ENCODE results near the gene GPC4.

Gene GPC4

GRCh38 chrX:133415276-133416105, at the start of gene GPC4:
Gene GPC4, minus strand, starts transcription at chrX:133415489. Its CDS starts 524 bp downstream, at chrX:133414965.
- peak within 1 kb of the TSS; percentile 53 for H3K4me3 ChIP-seq (ENCODE audit: low read length)
- DNase-seq (ENCODE audit: low read depth) = no peak
- TF ChIP-seq, protein P1, sequence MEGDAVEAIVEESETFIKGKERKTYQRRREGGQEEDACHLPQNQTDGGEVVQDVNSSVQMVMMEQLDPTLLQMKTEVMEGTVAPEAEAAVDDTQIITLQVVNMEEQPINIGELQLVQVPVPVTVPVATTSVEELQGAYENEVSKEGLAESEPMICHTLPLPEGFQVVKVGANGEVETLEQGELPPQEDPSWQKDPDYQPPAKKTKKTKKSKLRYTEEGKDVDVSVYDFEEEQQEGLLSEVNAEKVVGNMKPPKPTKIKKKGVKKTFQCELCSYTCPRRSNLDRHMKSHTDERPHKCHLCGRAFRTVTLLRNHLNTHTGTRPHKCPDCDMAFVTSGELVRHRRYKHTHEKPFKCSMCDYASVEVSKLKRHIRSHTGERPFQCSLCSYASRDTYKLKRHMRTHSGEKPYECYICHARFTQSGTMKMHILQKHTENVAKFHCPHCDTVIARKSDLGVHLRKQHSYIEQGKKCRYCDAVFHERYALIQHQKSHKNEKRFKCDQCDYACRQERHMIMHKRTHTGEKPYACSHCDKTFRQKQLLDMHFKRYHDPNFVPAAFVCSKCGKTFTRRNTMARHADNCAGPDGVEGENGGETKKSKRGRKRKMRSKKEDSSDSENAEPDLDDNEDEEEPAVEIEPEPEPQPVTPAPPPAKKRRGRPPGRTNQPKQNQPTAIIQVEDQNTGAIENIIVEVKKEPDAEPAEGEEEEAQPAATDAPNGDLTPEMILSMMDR (conservative IDR thresholded peaks at IDR 0.05; ENCODE audit: low read depth, low read length) = no peak

- TF ChIP-seq, protein P1 (conservative IDR thresholded peaks at IDR 0.05; ENCODE audit: low read depth, low read length) = no peak
- no peak for DNase-seq (ENCODE audit: low read depth)
- no peak overlapping the region for H3K4me3 ChIP-seq (ENCODE audit: low read length)
Measured at GRCh38 chrX:133461231-133461630, 45.9 kb upstream of the GPC4 start.

DNA sequence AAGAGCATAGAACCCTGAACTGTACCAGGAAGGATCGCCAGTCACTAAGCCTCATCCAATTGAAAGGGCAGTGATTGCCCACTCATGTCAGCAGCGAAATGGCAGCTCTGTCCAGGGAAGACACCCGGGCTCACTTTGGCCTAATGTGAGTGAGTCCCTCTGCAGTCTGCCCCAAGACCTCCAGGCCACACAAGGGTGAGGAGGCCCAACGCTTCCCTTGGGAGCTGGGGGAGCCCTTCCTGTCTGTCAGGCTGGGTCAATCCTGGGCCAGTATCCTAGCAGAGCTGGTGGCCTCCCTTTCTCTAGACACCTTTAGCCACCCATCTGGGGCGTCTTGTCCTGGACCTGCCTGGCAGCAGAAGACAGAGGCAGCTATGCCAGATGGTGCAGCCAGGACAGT, 39.6 kb upstream of the GPC4 start:
- no peak overlapping the region for H3K4me3 ChIP-seq (ENCODE audit: low read length)
- DNase-seq (ENCODE audit: low read depth) = no peak
- TF ChIP-seq, protein P1 (conservative IDR thresholded peaks at IDR 0.05; ENCODE audit: low read depth, low read length) = no peak

DNA sequence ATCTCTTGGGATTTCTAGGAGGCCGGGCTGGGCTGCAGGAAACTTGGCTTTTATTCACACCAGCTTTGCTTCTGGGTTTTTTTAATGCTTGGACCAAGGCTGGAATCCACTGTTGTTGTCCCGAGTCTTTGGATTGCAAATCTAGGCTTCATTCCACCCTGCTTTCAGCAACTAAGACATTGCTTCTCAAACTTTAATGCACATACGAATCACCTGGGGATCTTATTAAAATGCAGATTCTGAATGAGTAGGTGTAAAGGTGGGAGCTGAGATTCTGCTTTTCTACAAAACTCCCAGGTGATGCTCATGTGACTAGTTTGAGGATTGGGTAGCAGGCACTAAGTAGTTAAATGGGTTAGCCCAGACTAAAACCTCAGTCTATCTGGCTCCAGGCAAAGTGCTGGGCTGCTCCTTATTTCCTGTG, 39.2 kb upstream of the GPC4 start:
- DNase-seq (ENCODE audit: low read depth) = no peak
- TF ChIP-seq, protein P1 (conservative IDR thresholded peaks at IDR 0.05; ENCODE audit: low read depth, low read length) = no peak
- H3K4me3 ChIP-seq (ENCODE audit: low read length) = no peak overlapping the region

DNA sequence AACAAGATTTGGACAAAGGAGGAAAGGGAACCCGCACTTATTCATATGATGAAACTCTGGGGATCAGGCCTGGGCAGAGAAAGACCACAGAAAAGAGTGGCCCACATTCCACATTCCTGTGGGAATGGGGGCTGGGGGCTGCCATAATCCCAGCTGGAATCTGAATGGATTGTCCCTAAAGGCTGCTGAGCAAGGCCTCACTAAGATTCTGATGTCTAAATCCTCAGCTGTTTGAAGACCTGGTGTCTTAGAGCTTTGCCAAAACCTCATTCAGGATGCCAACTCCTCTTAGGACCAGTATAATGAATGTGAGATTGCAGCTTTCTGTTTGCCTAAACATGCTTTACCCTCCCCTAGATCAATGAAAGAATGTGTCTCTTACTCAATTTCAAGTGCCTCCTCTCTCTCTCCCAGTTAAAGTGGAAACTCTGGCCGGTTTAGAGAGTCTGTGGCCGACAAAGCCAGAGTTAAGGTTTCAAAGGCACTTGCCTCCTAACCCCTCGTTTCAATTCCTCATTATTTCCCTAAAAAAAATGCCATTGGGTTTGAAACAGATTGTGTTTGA, 33.3 kb upstream of the GPC4 start:
- DNase-seq (ENCODE audit: low read depth) = peak; percentile 9
- TF ChIP-seq, protein P1 (conservative IDR thresholded peaks at IDR 0.05; ENCODE audit: low read depth, low read length) = no peak
- no peak overlapping the region for H3K4me3 ChIP-seq (ENCODE audit: low read length)

DNA sequence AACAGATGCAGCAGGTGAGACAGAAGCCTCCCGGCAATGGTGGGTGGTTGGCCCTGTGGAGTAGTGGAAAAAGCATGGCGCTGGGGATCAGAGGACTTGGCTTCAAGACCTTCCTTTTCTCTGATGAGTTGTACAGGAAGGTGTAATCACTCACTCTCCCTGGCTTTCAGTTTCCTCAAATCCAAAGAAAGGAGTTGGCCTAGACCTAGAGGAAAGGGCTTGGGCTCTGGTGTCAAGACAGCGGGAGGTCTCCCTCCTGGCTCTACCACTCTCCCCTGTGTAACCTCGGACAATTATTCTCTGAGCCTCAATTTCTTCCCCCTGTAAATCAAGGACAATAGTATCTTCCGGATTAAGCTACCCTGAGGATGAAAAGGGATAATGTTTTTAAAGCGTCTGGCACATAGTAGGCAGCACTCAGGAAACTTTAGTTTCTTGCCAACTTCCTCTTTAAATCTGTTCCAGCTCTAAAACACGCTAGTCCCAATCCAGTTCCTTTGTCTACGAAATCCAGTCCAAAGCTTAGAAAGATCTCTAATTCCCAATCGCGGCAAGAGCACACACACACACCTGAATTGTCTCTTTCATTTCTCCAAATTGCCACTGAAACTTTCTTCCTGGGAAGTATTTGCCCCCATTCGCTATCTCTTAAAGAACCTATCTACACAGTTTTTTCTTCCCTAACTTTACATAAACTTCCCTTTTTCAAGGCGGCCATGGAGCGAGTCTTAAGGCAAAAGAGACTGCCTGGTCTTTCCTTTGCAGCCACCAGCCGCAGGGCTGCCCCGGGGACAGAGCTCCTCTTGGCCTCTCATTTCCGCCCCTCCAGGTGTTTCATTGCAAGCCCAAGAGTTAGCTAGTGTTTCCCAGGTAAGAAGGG, 29.9 kb upstream of the GPC4 start:
- DNase-seq (ENCODE audit: low read depth) = no peak
- TF ChIP-seq, protein P1 (conservative IDR thresholded peaks at IDR 0.05; ENCODE audit: low read depth, low read length) = no peak
- peak overlapping the region; percentile 47 for H3K4me3 ChIP-seq (ENCODE audit: low read length)

Measured in retinal pigment epithelial cell (primary cell).